Measurements from ENCODE around the gene B3GNT9. TPM values are rescaled to one million over a fixed set of nuclear protein-coding genes. Genes with fewer than 3 reads are reported as not detected.

Gene B3GNT9
- total RNA-seq, 4 donors from 2014 or later = 1.5 to 69.1 (median 5.5) TPM

DNA sequence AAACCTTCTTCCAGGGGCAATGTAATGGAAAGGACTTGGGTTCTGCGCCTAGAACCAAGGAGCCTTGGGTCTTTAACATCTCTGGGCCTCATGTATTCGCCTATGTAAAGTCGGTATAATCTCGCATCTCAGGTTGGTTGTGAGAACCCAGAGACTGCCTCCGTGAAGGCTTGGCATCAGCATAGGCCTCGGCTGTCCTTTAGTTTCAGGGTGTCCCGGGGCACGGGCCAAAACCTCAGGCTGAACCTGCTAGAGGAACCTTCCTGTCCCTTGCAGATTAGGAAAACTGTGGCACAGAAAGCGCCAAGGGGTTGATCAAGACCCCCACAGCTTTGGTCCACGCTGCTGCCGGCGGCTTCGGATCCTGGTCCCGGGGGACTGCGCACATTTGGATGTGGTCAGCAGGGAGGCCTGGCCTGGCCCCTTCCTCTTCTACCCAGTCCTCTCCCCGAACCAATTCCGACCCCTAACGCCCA, 41.8 kb downstream of the B3GNT9 start:
- DNase-seq = no peak
- TF ChIP-seq POLR2AphosphoS5 (IDR thresholded peaks at IDR 0.05) = no peak
- TF ChIP-seq CTCF (IDR thresholded peaks at IDR 0.05) = no peak
- no peak for TF ChIP-seq POLR2A (IDR thresholded peaks at IDR 0.05)
- no peak for TF ChIP-seq EP300 (IDR thresholded peaks at IDR 0.05; ENCODE audit: low read depth)
- in situ Hi-C loops (cut with MboI; ENCODE audit: low pct_ligation_motif_present in 1 of 4, low pct_unique_long_range_greater_than_20kb in 1 of 4, low sequenced_read_pairs in 3 of 4) = no loop called here
- 83% methylated on average over 18 of the region's 18 CpGs; no CpG with 5 or more reads in 1 of the 2 donors for WGBS, 2 donors (ENCODE audit: low coverage in 1 of 2)
- H3K4me1 ChIP-seq = peaks cover 4 to 54% (median 20%) of the 10 kb centered on the region in 4 donors
- peak overlapping the region in 3 of 4 donors; percentile 85 to 98 (median 90) for H3K4me3 ChIP-seq
- no peaks in the 10 kb centered on the region for H3K9me3 ChIP-seq
- no peaks in the 10 kb centered on the region for H3K27me3 ChIP-seq
- peak overlapping the region; percentile 78 to 88 (median 85) for H3K27ac ChIP-seq
- H3K36me3 ChIP-seq = no peaks in the 10 kb centered on the region
- intact Hi-C loops (cut with DNase I; ENCODE audit: low total_unique reads) = no loop called here

DNA sequence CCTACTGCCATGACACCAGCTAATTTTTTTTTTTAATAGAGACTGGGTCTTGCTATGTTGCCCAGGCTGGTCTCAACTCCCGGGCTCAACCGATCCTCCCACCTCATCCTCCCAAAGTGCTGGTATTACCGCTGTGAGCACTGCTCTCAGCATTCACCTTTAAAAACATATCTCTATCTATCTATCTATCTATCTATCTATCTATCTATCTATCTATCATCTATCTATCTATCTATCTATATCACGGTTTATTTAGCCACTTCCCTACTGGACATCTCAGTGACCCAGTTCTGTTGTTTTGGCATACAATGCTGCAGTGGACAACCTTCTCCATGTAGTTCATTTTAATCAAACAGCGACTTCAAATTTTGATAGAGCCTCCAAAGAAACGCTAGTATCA, 42.3 kb downstream of the B3GNT9 start:
- 92 to 95% methylated on average over 5 to 6 of the region's 6 CpGs for WGBS, 2 donors (ENCODE audit: low coverage in 1 of 2)
- Histone ChIP-seq H3K9me3 (no peaks in the 10 kb centered on the region), H3K36me3 (no peaks in the 10 kb centered on the region), H3K4me1 (peaks cover 4 to 50% (median 20%) of the 10 kb centered on the region in 4 donors), H3K27ac (no peak overlapping the region), H3K27me3 (no peaks in the 10 kb centered on the region), H3K4me3 (no peak overlapping the region)
- TF ChIP-seq EP300 (IDR thresholded peaks at IDR 0.05; ENCODE audit: low read depth) = no peak
- TF ChIP-seq CTCF (IDR thresholded peaks at IDR 0.05) = no peak
- TF ChIP-seq POLR2AphosphoS5 (IDR thresholded peaks at IDR 0.05) = no peak
- TF ChIP-seq POLR2A (IDR thresholded peaks at IDR 0.05) = no peak
- no peak for DNase-seq
- in situ Hi-C loops (cut with MboI; ENCODE audit: low pct_ligation_motif_present in 1 of 4, low pct_unique_long_range_greater_than_20kb in 1 of 4, low sequenced_read_pairs in 3 of 4) = no loop called here
- intact Hi-C loops (cut with DNase I; ENCODE audit: low total_unique reads) = no loop called here

DNA sequence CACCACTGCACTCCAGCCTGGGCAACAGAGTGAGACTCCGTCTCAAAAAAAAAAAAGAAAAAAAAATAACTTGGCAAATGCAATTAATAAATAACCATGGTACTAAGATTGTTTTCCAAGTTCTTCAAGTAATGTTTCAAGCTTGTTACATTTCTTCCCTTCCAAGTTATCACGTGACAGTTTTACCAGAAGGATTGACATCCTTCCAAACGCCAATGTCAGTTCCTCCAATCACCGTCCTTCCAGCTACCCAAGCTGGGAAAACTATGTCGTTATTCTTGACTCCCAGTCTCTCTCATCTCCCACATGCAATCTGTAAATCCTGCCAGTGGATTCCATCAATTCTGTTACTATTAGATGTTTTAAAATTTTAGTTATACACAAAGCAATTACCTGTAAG, 44.9 kb downstream of the B3GNT9 start:
- no peaks in the 10 kb centered on the region for H3K27me3 ChIP-seq
- peak overlapping the region; percentile 65 to 71 (median 66) for H3K27ac ChIP-seq
- no peak for TF ChIP-seq POLR2A (IDR thresholded peaks at IDR 0.05)
- no peak for TF ChIP-seq POLR2AphosphoS5 (IDR thresholded peaks at IDR 0.05)
- TF ChIP-seq EP300 (IDR thresholded peaks at IDR 0.05; ENCODE audit: low read depth) = no peak
- no peak for TF ChIP-seq CTCF (IDR thresholded peaks at IDR 0.05)
- H3K9me3 ChIP-seq = no peaks in the 10 kb centered on the region
- peaks cover 4 to 31% (median 15%) of the 10 kb centered on the region in 4 donors for H3K4me1 ChIP-seq
- in situ Hi-C loops (cut with MboI; ENCODE audit: low pct_ligation_motif_present in 1 of 4, low pct_unique_long_range_greater_than_20kb in 1 of 4, low sequenced_read_pairs in 3 of 4) (no loop called here), intact Hi-C loops (cut with DNase I; ENCODE audit: low total_unique reads) (loop anchor here (1.0 kb wide), 1 partner anchor 16 kb away; no protein-coding TSS in a partner anchor)
- no peak overlapping the region for H3K4me3 ChIP-seq
- peaks cover 0 to 2% (median 0%) of the 10 kb centered on the region in 4 donors for H3K36me3 ChIP-seq
- 61 to 67% methylated on average over 5 of the region's 5 CpGs for WGBS, 2 donors (ENCODE audit: low coverage in 1 of 2)
- no peak for DNase-seq

DNA sequence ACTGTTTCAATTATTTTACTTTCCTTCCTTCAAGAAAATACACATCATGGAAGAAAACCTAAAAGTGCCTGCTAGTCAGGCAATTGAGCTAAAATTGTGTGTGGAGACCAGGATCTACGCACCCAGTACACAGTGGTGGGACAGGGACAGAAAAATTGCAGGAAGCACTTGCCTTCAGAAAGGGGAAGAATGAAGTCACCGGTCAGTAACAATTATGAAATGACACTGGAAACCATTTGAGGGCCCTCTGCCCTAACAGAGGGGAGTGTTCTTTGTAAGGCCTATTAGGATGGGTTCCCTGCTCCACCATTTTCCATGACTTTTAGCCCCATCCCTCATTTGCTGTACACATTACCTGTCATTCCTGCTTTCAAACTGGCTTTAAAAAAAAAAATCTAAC, 45.6 kb downstream of the B3GNT9 start:
- H3K27me3 ChIP-seq = no peaks in the 10 kb centered on the region
- intact Hi-C loops (cut with DNase I; ENCODE audit: low total_unique reads) = no loop called here
- TF ChIP-seq POLR2AphosphoS5 (IDR thresholded peaks at IDR 0.05) = no peak
- TF ChIP-seq EP300 (IDR thresholded peaks at IDR 0.05; ENCODE audit: low read depth) = no peak
- no peak for TF ChIP-seq POLR2A (IDR thresholded peaks at IDR 0.05)
- TF ChIP-seq CTCF (IDR thresholded peaks at IDR 0.05) = no peak
- 31 to 62% methylated on average over 2 of the region's 2 CpGs for WGBS, 2 donors (ENCODE audit: low coverage in 1 of 2)
- in situ Hi-C loops (cut with MboI; ENCODE audit: low pct_ligation_motif_present in 1 of 4, low pct_unique_long_range_greater_than_20kb in 1 of 4, low sequenced_read_pairs in 3 of 4) = no loop called here
- peaks cover 0 to 8% (median 0%) of the 10 kb centered on the region in 4 donors for H3K36me3 ChIP-seq
- no peak overlapping the region for H3K4me3 ChIP-seq
- DNase-seq = no peak
- H3K4me1 ChIP-seq = peaks cover 4 to 25% (median 9%) of the 10 kb centered on the region in 4 donors
- H3K9me3 ChIP-seq = no peaks in the 10 kb centered on the region
- peak overlapping the region; percentile 65 to 71 (median 66) for H3K27ac ChIP-seq

Measured in transverse colon (tissue), 4 donors.